Measurements from ENCODE around the gene INIP. TPM values are rescaled to one million over a fixed set of nuclear protein-coding genes. Genes with fewer than 3 reads are reported as not detected.

The INIP gene
- total RNA-seq, result 20.6 to 22.7 TPM (median 22.0 TPM) in 3 replicates
- long read RNA-seq, full-length matches to known transcripts, result 7 of 8 reads
- long read RNA-seq, partial matches to known transcripts, result 0 of 8 reads
- long read RNA-seq, other reads (novel, unspliced or antisense), result 1 of 8 reads

GRCh38 chr9:112717661-112718331, at the start of gene INIP:
TSS of gene INIP (minus strand) at chr9:112718117. CDS start at chr9:112716485, 1,632 bp downstream.
- Mint-ChIP-seq H3K9me3 (ENCODE audit: low read depth) (peaks cover 3% of the 10 kb centered on the region), H3K4me1 (ENCODE audit: low read depth) (peaks cover 11% of the 10 kb centered on the region), H3K36me3 (ENCODE audit: low read depth) (peaks cover 3% of the 10 kb centered on the region), H3K27ac (ENCODE audit: unreplicated experiment) (peak within 1 kb of the TSS; percentile 99), H3K27me3 (ENCODE audit: low read depth) (no peaks in the 10 kb centered on the region), H3K4me3 (ENCODE audit: unreplicated experiment) (peak within 1 kb of the TSS; percentile 93)
- peak; percentile 97 for DNase-seq (ENCODE audit: low spot score)
- TF ChIP-seq CTCF (IDR thresholded peaks at IDR 0.05), result peak; percentile 63

- TF ChIP-seq CTCF (IDR thresholded peaks at IDR 0.05), result no peak
- H3K4me1 Mint-ChIP-seq (ENCODE audit: low read depth), result peaks cover 16% of the 10 kb centered on the region
Observed at GRCh38 chr9:112765281-112765680, 47.4 kb upstream of the INIP start.

GRCh38 chr9:112764837-112765236, 46.9 kb upstream of the INIP start:
- H3K27ac Mint-ChIP-seq (ENCODE audit: unreplicated experiment), result no peak overlapping the region
- no peak for TF ChIP-seq CTCF (IDR thresholded peaks at IDR 0.05)
- no peaks in the 10 kb centered on the region for H3K27me3 Mint-ChIP-seq (ENCODE audit: low read depth)
- peaks cover 8% of the 10 kb centered on the region for H3K9me3 Mint-ChIP-seq (ENCODE audit: low read depth)
- H3K36me3 Mint-ChIP-seq (ENCODE audit: low read depth), result peaks cover 5% of the 10 kb centered on the region
- H3K4me3 Mint-ChIP-seq (ENCODE audit: unreplicated experiment), result no peak overlapping the region
- no peak for DNase-seq (ENCODE audit: low spot score)
- H3K4me1 Mint-ChIP-seq (ENCODE audit: low read depth), result peaks cover 15% of the 10 kb centered on the region

More at GRCh38 chr9:112765281-112765680, 47.4 kb upstream of the INIP start:
- H3K27me3 Mint-ChIP-seq (ENCODE audit: low read depth), result no peaks in the 10 kb centered on the region
- DNase-seq (ENCODE audit: low spot score), result no peak
- no peak overlapping the region for H3K27ac Mint-ChIP-seq (ENCODE audit: unreplicated experiment)
- peaks cover 6% of the 10 kb centered on the region for H3K36me3 Mint-ChIP-seq (ENCODE audit: low read depth)
- H3K9me3 Mint-ChIP-seq (ENCODE audit: low read depth), result peaks cover 8% of the 10 kb centered on the region
- H3K4me3 Mint-ChIP-seq (ENCODE audit: unreplicated experiment), result no peak overlapping the region

GRCh38 chr9:112764344-112764743, 46.4 kb upstream of the INIP start:
- Mint-ChIP-seq H3K4me3 (ENCODE audit: unreplicated experiment) (no peak overlapping the region), H3K27ac (ENCODE audit: unreplicated experiment) (no peak overlapping the region), H3K4me1 (ENCODE audit: low read depth) (peaks cover 12% of the 10 kb centered on the region), H3K36me3 (ENCODE audit: low read depth) (peaks cover 1% of the 10 kb centered on the region), H3K27me3 (ENCODE audit: low read depth) (no peaks in the 10 kb centered on the region), H3K9me3 (ENCODE audit: low read depth) (peaks cover 8% of the 10 kb centered on the region)
- no peak for TF ChIP-seq CTCF (IDR thresholded peaks at IDR 0.05)
- no peak for DNase-seq (ENCODE audit: low spot score)

- no peak overlapping the region for H3K4me3 Mint-ChIP-seq (ENCODE audit: unreplicated experiment)
- H3K4me1 Mint-ChIP-seq (ENCODE audit: low read depth), result peaks cover 15% of the 10 kb centered on the region
- H3K36me3 Mint-ChIP-seq (ENCODE audit: low read depth), result peaks cover 1% of the 10 kb centered on the region
- H3K27ac Mint-ChIP-seq (ENCODE audit: unreplicated experiment), result no peak overlapping the region
- H3K9me3 Mint-ChIP-seq (ENCODE audit: low read depth), result peaks cover 8% of the 10 kb centered on the region
- DNase-seq (ENCODE audit: low spot score), result no peak
- no peaks in the 10 kb centered on the region for H3K27me3 Mint-ChIP-seq (ENCODE audit: low read depth)
- no peak for TF ChIP-seq CTCF (IDR thresholded peaks at IDR 0.05)
Observed at GRCh38 chr9:112762726-112763518, 45.0 kb upstream of the INIP start.
